AG10803 (cell line): ENCODE data around the gene RGS2.

Experiments used
- DNase-seq: peaks from one replicate; pipeline ENCODE4 v3.0.0; 2010; ENCODE audit warnings: low read depth
- H3K4me3 ChIP-seq: 2 replicates; pipeline ENCODE4 v1.5.1; 2011; ENCODE audit warnings: mild to moderate bottlenecking, low read length, control low read depth
- TF ChIP-seq, protein P1 (sequence below): conservative IDR thresholded peaks from 2 replicates; pipeline ENCODE4 v1.5.1; 2011; ENCODE audit warnings: mild to moderate bottlenecking, low read length, control low read depth, inconsistent platforms

RGS2 gene, protein sequence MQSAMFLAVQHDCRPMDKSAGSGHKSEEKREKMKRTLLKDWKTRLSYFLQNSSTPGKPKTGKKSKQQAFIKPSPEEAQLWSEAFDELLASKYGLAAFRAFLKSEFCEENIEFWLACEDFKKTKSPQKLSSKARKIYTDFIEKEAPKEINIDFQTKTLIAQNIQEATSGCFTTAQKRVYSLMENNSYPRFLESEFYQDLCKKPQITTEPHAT

DNA sequence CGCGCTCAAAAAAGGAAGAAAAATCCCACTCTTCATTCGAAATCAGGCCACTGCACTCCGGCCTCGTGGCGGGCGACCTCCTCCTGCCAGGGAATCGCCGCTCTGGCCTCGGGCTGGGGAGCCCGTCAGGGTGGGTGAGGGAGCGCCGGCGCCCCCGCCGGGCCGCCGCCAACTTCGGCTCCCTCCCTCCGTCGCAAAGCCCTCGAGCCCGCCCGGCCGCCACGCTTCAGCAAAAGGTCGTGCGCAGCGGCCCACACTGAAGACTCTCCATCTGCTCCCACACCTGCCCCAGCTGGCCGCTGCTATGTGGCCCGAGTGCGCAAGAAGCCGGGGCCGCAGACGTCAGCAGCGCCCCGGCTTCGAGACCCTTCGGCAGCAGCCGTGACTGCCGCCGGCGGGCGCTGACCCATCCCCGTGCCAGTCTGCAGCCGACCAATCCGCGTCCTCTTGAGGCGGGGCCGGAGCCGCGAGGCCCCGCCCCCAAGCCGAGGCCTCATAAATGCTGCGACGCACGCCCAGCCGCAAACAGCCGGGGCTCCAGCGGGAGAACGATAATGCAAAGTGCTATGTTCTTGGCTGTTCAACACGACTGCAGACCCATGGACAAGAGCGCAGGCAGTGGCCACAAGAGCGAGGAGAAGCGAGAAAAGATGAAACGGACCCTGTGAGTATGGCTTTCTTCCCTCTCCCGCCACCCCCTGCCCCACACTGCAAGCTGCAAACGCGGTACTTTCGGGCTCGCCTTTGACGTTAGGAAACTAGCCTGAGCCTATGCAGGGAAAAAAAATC is at the start of gene RGS2:
Gene RGS2 (plus strand): TSS at position 522 of the 789 bp plus-strand sequence. CDS start 33 bp downstream, at position 555.
- DNase-seq, result peak; percentile 83
- TF ChIP-seq, protein P1, sequence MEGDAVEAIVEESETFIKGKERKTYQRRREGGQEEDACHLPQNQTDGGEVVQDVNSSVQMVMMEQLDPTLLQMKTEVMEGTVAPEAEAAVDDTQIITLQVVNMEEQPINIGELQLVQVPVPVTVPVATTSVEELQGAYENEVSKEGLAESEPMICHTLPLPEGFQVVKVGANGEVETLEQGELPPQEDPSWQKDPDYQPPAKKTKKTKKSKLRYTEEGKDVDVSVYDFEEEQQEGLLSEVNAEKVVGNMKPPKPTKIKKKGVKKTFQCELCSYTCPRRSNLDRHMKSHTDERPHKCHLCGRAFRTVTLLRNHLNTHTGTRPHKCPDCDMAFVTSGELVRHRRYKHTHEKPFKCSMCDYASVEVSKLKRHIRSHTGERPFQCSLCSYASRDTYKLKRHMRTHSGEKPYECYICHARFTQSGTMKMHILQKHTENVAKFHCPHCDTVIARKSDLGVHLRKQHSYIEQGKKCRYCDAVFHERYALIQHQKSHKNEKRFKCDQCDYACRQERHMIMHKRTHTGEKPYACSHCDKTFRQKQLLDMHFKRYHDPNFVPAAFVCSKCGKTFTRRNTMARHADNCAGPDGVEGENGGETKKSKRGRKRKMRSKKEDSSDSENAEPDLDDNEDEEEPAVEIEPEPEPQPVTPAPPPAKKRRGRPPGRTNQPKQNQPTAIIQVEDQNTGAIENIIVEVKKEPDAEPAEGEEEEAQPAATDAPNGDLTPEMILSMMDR, result no peak
- peak within 1 kb of the TSS; percentile 94 for H3K4me3 ChIP-seq

DNA sequence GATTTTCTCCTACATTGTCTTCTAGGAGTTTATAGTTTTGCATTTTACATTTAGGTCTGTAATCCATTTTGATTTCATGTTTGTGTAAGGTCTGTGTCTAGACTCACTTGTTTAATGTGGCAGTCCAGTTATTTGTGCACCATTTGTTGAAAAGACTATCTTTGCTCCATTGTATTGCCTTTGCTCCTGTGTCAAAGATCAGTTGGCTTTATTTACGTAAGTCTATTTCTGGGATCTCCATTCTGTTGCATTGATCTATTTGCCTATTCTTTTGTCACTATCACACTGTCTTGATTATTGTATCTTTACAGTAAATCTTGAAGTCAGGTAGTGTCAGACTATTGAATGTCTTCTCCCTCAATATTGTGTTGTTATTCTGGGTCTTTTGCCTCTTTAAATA is 49.7 kb upstream of the RGS2 start:
- H3K4me3 ChIP-seq, result no peak overlapping the region
- TF ChIP-seq, protein P1, result no peak
- no peak for DNase-seq

DNA sequence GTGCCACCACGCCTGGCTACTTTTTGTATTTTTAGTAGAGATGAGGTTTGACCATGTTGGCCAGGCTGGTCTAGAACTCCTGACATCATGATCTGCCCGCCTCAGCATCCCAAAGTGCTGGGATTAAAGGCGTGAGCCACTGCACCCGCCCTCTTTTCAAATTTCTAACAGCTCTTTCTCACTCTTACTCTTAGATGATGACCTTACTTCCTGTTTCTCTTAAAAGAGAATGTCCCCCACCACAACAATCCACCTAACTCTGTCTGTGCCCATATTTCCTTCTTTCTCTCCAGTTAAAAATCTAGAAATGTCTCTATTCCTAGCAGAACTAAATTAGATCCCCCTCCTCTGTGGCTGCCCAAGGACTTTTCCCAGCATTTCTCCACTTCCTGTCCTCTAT is 46.6 kb upstream of the RGS2 start:
- TF ChIP-seq, protein P1, result no peak
- H3K4me3 ChIP-seq, result no peak overlapping the region
- DNase-seq, result no peak

DNA sequence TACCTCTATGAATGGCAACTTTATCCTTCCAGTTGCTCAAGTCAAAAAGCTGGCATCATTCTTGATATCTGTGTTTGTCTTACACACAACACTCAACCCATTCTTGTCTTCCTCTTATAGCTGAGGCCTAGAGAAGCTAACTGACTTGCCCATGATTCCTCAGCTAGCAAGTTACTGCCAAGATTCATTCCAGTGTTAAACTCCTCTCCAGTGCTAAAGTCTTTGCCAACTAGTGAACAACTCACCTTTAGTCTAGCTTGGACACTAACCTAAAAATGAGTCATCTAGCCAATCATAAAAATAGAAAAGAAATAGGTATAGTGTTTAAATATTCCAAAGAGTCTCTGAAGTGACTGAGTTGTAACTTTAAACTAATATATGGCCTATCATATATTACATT is 45.6 kb upstream of the RGS2 start:
- H3K4me3 ChIP-seq, result no peak overlapping the region
- DNase-seq, result peak; percentile 6
- TF ChIP-seq, protein P1, result no peak

DNA sequence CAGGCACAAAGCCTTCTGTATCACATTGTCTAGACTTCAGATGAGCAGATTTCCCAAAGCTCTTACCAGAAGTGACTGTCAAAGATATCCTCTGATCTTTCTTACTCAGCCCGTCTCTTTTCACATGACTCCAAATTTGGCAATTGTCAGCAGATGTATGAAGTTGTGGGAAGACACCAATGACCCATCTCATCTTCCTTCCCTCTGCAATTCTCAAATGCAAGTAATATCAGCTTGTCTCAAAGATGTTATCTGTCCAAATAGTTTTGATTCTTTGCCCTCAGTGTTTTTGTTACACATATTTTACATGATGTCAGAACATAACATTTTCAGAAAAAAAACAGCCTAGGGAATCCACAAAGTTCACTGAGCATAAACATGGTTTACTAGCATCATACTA is 45.1 kb upstream of the RGS2 start:
- TF ChIP-seq, protein P1, result no peak
- no peak overlapping the region for H3K4me3 ChIP-seq
- DNase-seq, result peak; percentile 66

DNA sequence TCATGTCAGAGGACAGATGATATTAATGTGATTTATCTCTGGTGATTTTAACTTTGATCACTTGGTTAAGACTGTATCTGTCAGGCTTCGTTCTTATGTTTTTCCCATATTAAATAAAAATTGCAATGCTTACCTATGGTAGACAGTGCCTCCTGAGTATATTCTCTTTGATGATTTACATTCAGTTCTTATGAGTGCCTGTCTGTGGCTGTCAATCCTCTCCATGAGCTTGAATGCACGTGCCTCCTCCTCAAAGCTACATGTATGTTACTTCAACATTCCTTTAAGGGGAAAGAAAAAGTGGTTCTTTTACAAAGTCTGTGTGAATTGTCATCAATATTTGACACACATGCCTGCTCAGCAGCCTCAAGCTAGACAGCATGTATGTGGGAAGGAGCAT is 44.2 kb upstream of the RGS2 start:
- DNase-seq, result no peak

More for the DNA sequence above, 44.2 kb upstream of the RGS2 start:
- TF ChIP-seq, protein P1, result no peak
- no peak overlapping the region for H3K4me3 ChIP-seq
